Transverse colon (tissue), 4 donors: ENCODE data around the gene PKD1. TPM values are rescaled to one million over a fixed set of nuclear protein-coding genes. Genes with fewer than 3 reads are reported as not detected.

Experiments used
- DNase-seq: peaks from one replicate; pipeline ENCODE4 v3.0.0-alpha.2; 2019
- H3K27ac ChIP-seq, 4 donors: fragments of 200-600 bp; sonication (generic); 2 replicates each; pipeline ENCODE4 v1.5.1; 2016 to 2018; ENCODE audit warnings: inconsistent platforms in 4 of 4
- H3K27me3 ChIP-seq: fragments of 200-600 bp; sonication (generic); 2 replicates; pipeline ENCODE4 v1.5.1; 2017; ENCODE audit warnings: inconsistent platforms
- H3K36me3 ChIP-seq, 4 donors: fragments of 200-600 bp; sonication (generic); 2 replicates each; pipeline ENCODE4 v1.5.1; 2017 to 2019; ENCODE audit warnings: inconsistent platforms in 4 of 4
- H3K4me1 ChIP-seq, 4 donors: fragments of 200-600 bp; sonication (generic); 2 replicates each; pipeline ENCODE4 v1.5.1; 2017 to 2020; ENCODE audit warnings: inconsistent platforms in 4 of 4
- H3K4me3 ChIP-seq, 4 donors: fragments of 200-600 bp; sonication (generic); 1 replicate in 1 of 4; 2 replicates in 3 of 4; pipeline versions ENCODE4 v1.5.1 to v1.6.1; 2017 to 2019; ENCODE audit warnings: inconsistent platforms in 4 of 4
- H3K9me3 ChIP-seq, 2 donors: fragments of 200-600 bp; sonication (generic); 2 replicates each; pipeline ENCODE4 v1.5.1; 2017 to 2019; ENCODE audit warnings: inconsistent platforms in 2 of 2
- EP300 ChIP-seq: sonication (generic); formaldehyde crosslinking; IDR thresholded peaks from one replicate; pipeline ENCODE4 v1.6.1; 2017; ENCODE audit warnings: antibody characterized with exemption, low read depth
- POLR2A ChIP-seq: fragments of 450-650 bp; IDR thresholded peaks from one replicate; pipeline ENCODE4 v1.6.1; 2016; ENCODE audit warnings: antibody characterized with exemption, mild to moderate bottlenecking, moderate library complexity
- POLR2AphosphoS5 ChIP-seq, 3 donors: sonication (generic); formaldehyde crosslinking; IDR thresholded peaks; one replicate each; pipeline ENCODE4 v1.6.1; 2016; ENCODE audit warnings: antibody characterized with exemption in 3 of 3
- WGBS, 2 donors: methylation state at CpG; one replicate each; pipeline ENCODE4 v1.1.5; 2018; ENCODE audit warnings: low coverage in 1 of 2; 5-methylcytosine and 5-hydroxymethylcytosine counted together
- in situ Hi-C, 4 donors: fragments of 200-750 bp; cut with MboI; loops; one replicate each; pipeline versions ENCODE4 v1.15.0 to v1.15.1; 2017; ENCODE audit warnings: low sequenced_read_pairs in 3 of 4, low pct_ligation_motif_present in 1 of 4, low pct_unique_long_range_greater_than_20kb in 1 of 4
- intact Hi-C: fragments of 100-400 bp; cut with DNase I; formaldehyde crosslinking; loops from one replicate; pipeline ENCODE4 v1.15.1; 2023; ENCODE audit warnings: low total_unique reads
- total RNA-seq, 4 donors: library from RNA; depleted of rRNA; stranded (reverse); fragments of >200 nt; gene quantifications; one replicate each; pipeline ENCODE4 v1.1.0, GENCODE V29; 2016
- TF ChIP-seq, protein P1 (sequence below), 5 experiments: fragments of 200-600 bp in 3 of 5; fragments of 450-650 bp in 2 of 5; sonication (generic) in 3 of 5; IDR thresholded peaks; 1 replicate in 2 of 5; 2 replicates in 3 of 5; pipeline ENCODE4 v1.5.1; 2016 to 2017; ENCODE audit warnings: antibody characterized with exemption in 5 of 5, inconsistent platforms in 3 of 5, mild to moderate bottlenecking in 2 of 5, moderate library complexity in 1 of 5

Gene PKD1
- total RNA-seq, 4 donors from 2014 or later = 131 to 1,015 (median 289) TPM

DNA sequence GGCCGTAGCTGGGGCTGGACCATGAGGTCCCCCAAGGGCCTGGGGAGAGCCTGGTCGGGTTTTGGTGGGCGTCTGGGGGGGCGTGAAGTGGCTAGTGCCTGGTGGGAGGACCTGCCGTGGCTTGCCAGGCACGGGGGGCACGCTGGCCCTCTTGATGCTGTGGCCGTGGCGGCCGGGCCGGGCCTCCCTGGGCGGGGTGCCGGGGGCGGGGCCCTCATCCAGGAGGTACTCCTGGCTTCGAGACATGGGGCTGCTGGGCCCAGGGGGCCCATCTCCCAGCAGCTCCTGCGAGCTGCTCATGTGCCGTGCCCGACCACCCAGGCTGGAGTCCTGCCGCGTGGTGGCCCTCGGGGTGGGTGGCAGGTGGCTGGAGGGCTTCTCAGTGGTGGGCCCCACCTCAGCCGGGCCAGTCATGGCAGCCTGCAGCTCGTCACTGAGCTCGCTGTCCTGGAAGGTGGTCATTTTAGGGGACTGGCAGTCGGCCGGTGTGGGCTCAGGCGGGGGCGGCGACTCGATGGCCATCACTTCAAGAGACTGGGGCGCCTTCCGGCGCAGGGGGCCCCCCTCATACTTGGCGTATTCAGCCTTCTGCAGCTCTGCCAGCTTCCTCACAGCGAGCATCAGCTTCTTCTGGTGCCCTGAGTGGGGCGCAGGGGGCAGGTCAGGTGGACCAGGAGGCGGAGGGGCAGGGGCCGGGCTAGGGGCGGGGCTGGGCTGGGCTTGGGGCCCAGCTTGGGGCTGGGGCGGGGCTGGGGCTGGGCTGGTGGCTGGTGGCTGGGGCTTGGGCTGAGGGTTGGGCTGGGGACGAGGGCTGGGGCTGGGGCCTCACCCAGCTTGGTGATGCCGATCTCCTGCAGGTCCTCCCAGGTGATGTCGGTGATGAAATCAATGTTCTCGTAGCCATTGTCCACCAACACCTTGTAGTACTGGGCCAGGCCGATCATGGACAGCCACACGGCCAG is 45.5 kb upstream of the PKD1 start:
- intact Hi-C loops (no loop called here), in situ Hi-C loops (loop anchor here in 1 of 4 donors (25.0 kb wide), 1 partner anchor 306 kb away; the partner anchor contains the start of gene TBC1D24)
- Histone ChIP-seq H3K27me3 (peaks cover 13% of the 10 kb centered on the region), H3K4me1 (no peaks in the 10 kb centered on the region), H3K9me3 (no peaks in the 10 kb centered on the region), H3K4me3 (no peak overlapping the region), H3K36me3 (peaks cover 0 to 10% (median 2%) of the 10 kb centered on the region in 4 donors), H3K27ac (no peak overlapping the region)
- no peak for DNase-seq
- TF ChIP-seq POLR2AphosphoS5 (IDR thresholded peaks at IDR 0.05) = no peak
- TF ChIP-seq POLR2A = no peak
- TF ChIP-seq EP300 = no peak
- TF ChIP-seq, protein P1, sequence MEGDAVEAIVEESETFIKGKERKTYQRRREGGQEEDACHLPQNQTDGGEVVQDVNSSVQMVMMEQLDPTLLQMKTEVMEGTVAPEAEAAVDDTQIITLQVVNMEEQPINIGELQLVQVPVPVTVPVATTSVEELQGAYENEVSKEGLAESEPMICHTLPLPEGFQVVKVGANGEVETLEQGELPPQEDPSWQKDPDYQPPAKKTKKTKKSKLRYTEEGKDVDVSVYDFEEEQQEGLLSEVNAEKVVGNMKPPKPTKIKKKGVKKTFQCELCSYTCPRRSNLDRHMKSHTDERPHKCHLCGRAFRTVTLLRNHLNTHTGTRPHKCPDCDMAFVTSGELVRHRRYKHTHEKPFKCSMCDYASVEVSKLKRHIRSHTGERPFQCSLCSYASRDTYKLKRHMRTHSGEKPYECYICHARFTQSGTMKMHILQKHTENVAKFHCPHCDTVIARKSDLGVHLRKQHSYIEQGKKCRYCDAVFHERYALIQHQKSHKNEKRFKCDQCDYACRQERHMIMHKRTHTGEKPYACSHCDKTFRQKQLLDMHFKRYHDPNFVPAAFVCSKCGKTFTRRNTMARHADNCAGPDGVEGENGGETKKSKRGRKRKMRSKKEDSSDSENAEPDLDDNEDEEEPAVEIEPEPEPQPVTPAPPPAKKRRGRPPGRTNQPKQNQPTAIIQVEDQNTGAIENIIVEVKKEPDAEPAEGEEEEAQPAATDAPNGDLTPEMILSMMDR (IDR thresholded peaks at IDR 0.05) = no peak
- 30 to 86% methylated on average over 2 to 39 of the region's 46 CpGs for WGBS, 2 donors

DNA sequence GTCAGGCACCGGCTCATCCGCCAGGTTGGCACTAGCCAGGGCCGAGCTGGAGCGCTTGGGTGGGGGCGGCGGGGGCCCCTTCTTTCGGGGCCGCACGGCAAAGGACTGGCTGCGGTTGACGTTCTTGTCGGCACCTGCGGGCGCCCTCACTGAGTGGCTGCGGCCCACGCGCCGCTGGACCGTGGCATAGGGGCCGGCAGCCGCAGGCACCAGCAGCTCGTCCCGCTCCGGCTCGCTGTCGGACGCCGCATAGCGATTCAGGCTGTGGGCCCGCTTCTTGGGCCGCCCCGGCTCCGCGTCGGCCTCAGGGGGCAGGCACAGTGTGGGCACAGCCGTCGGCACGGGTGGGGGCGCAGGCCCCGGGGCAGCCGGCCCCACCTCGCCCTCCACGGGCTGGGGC is 44.8 kb upstream of the PKD1 start:
- H3K9me3 ChIP-seq = no peaks in the 10 kb centered on the region
- peaks cover 0 to 18% (median 6%) of the 10 kb centered on the region in 4 donors for H3K36me3 ChIP-seq
- H3K4me3 ChIP-seq = no peak overlapping the region
- TF ChIP-seq POLR2A (no peak), POLR2AphosphoS5 (IDR thresholded peaks at IDR 0.05) (no peak), EP300 (no peak)
- TF ChIP-seq, protein P1 (IDR thresholded peaks at IDR 0.05) = no peak
- intact Hi-C loops = no loop called here
- DNase-seq = no peak
- peaks cover 9% of the 10 kb centered on the region for H3K27me3 ChIP-seq
- 99% methylated on average over 34 of the region's 43 CpGs; no CpG with 5 or more reads in 1 of the 2 donors for WGBS, 2 donors
- in situ Hi-C loops = loop anchor here in 1 of 4 donors (25.0 kb wide), 1 partner anchor 307 kb away; the partner anchor contains the start of gene TBC1D24
- H3K27ac ChIP-seq = no peak overlapping the region
- no peaks in the 10 kb centered on the region for H3K4me1 ChIP-seq

DNA sequence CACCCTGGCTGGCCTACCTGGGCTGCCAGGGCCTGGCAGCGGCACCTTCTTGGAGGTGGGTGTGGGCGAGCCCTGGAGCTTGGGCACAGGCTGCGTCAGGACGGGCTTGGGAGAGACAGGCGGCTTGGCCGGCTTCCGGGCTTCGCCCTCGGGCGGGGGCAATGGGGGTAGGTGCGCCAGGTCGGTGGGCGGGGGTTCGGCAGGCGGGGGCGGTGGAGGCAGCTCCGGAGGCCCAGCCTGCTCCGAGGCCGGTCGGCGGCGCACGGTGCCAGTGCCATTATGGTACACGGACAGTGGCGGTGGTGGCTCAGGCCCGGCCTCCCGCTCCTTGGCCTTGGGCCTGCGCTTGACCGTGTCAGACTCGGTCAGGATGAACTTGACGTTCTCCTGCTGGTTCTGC is 43.9 kb upstream of the PKD1 start:
- no peak for TF ChIP-seq EP300
- TF ChIP-seq POLR2A = no peak
- TF ChIP-seq POLR2AphosphoS5 (IDR thresholded peaks at IDR 0.05) = no peak
- TF ChIP-seq, protein P1 (IDR thresholded peaks at IDR 0.05) = no peak
- Histone ChIP-seq H3K27ac (no peak overlapping the region), H3K27me3 (peaks cover under 1% of the 10 kb centered on the region), H3K36me3 (peaks cover 0 to 21% (median 7%) of the 10 kb centered on the region in 4 donors), H3K4me1 (no peaks in the 10 kb centered on the region), H3K4me3 (no peak overlapping the region), H3K9me3 (no peaks in the 10 kb centered on the region)
- WGBS, 2 donors = 95% methylated on average over 31 of the region's 31 CpGs; no CpG with 5 or more reads in 1 of the 2 donors
- intact Hi-C loops = no loop called here
- in situ Hi-C loops = loop anchor here in 1 of 4 donors (25.0 kb wide), 1 partner anchor 308 kb away; the partner anchor contains the start of gene TBC1D24
- DNase-seq = no peak

DNA sequence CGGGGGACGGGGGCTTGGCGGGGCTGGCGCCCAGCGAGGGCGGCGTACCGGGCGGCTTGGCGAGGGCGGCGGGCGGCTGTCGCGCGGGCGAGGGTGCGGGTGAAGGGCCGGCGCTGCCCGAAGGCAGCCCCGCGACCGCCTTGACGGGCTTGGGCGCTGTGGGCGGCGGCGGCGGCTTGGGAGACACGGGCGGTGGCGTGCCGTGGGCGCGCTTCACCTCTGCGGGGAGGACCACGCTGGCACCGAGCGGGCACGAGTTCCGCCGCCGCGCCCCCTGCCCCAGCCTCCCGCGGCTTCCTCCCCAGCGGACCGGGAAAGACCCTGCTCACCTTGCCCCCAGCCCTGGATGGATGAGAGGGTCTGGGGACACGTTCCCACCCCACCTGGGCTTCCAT is 43.4 kb upstream of the PKD1 start:
- TF ChIP-seq POLR2AphosphoS5 (IDR thresholded peaks at IDR 0.05) (no peak), POLR2A (no peak), EP300 (no peak)
- TF ChIP-seq, protein P1 (IDR thresholded peaks at IDR 0.05) = no peak
- no peak for DNase-seq
- Histone ChIP-seq H3K27ac (no peak overlapping the region), H3K36me3 (peaks cover 0 to 21% (median 8%) of the 10 kb centered on the region in 4 donors), H3K27me3 (no peaks in the 10 kb centered on the region), H3K9me3 (no peaks in the 10 kb centered on the region), H3K4me1 (no peaks in the 10 kb centered on the region), H3K4me3 (no peak overlapping the region)
- WGBS, 2 donors = 86% methylated on average over 50 of the region's 50 CpGs; no CpG with 5 or more reads in 1 of the 2 donors
- intact Hi-C loops = no loop called here
- in situ Hi-C loops = loop anchor here in 1 of 4 donors (25.0 kb wide), 1 partner anchor 308 kb away; the partner anchor contains the start of gene TBC1D24
